GM12873 (cell line): ENCODE measurements around the gene THADA.

Source experiments
- CTCF ChIP-seq: IDR thresholded peaks from 2 replicates; pipeline ENCODE4 v1.5.1; 2012; ENCODE audit warnings: low read depth, mild to moderate bottlenecking, moderate library complexity, low read length, control low read depth; ENCODE audit not compliant: insufficient read depth; ENCODE audit errors: missing control alignments

THADA gene

GRCh38 chr2:43284967-43285366 is 310.9 kb downstream of the THADA start:
- no peak for TF ChIP-seq CTCF

GRCh38 chr2:43280994-43281393 is 314.8 kb downstream of the THADA start:
- no peak for TF ChIP-seq CTCF

- no peak for TF ChIP-seq CTCF
Observed at GRCh38 chr2:43279317-43279840, 316.5 kb downstream of the THADA start.

GRCh38 chr2:43278564-43279220 is 317.1 kb downstream of the THADA start:
- no peak for TF ChIP-seq CTCF

GRCh38 chr2:43276962-43277391 is 318.9 kb downstream of the THADA start:
- no peak for TF ChIP-seq CTCF

- no peak for TF ChIP-seq CTCF
Observed at GRCh38 chr2:43276266-43276941, 319.4 kb downstream of the THADA start.

- TF ChIP-seq CTCF: no peak
Observed at GRCh38 chr2:43274721-43275120, 321.1 kb downstream of the THADA start.
